Measurements from ENCODE around the gene PLCG1.

DNA sequence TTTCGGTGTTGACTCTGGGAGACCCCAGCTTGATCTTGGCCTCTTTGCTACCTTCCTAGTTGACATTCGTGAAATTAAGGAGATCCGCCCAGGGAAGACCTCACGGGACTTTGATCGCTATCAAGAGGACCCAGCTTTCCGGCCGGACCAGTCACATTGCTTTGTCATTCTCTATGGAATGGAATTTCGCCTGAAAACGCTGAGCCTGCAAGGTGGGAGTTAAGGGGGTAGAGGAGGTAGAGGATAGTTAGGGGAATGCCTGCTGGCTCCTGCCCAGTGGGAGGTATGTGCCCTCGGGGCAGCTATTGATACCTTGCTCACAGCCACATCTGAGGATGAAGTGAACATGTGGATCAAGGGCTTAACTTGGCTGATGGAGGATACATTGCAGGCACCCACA is 22.2 kb downstream of the PLCG1 start:
- TF ChIP-seq POLR2AphosphoS5 (IDR thresholded peaks at IDR 0.05; ENCODE audit: low read depth, low read length) (no peak), TAF1 (IDR thresholded peaks at IDR 0.05; ENCODE audit: low read depth, low read length) (no peak)

Data from GM12891 (cell line).